ENCODE results near the gene PRAMEF12.
"Not testable (repeated sequence)": the region's sequence is repeated elsewhere in the genome, so short reads cannot be mapped to it uniquely, and the experiment has no call there.

Gene PRAMEF12

DNA sequence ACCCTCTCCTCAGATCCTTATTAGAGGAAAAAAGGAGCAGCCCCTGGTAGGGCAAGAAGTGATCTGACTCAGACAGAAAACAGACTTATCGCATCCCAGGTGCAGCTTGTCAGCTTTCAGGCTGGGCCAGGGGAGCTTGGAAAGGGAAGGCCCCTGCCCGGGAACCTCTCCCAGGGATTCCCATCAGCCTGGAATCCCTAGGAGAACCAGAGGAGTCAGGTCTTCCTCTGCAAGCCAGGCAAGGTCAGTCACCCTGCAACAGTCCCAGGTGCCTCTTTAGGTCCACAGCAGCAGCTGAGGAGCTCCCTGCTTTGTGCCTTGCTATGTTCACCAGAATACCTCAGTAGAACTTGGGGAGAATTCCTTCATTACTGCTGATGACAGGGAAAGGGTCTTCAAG lies 2.9 kb upstream of the PRAMEF12 start:
- no peak for DNase-seq (ENCODE audit: low read depth in 2 of 2, low spot score in 1 of 2)

- no peak for DNase-seq (ENCODE audit: low read depth in 2 of 2, low spot score in 1 of 2)
Observed at GRCh38 chr1:12771186-12771585, 2.4 kb upstream of the PRAMEF12 start.

- no peak for DNase-seq (ENCODE audit: low read depth in 2 of 2, low spot score in 1 of 2)
Observed at GRCh38 chr1:12772520-12772919, 1.0 kb upstream of the PRAMEF12 start.

DNA sequence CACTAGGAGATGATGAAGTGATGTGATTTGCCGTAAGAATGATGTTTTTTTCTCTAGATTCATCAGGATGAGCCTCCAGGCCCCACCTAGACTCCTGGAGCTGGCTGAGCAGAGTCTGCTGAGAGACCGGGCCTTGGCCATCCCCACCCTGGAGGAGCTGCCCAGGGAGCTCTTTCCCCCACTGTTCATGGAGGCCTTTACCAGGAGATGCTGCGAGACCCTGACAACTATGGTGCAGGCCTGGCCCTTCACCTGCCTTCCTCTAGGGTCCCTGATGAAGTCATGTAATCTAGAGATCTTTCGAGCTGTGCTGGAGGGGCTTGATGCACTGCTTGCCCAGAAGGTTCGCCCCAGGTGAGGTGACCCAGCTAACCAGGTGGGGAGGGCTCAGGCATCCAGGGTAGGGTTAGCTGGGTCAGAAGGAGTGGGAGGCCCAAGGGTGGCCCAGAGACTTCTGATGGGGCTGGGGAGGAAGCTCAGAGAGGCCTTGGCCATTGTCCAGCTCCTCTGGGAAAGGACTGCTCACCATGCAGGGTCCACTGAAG lies 1.3 kb downstream of the PRAMEF12 start:
- no peak for DNase-seq (ENCODE audit: low read depth in 2 of 2, low spot score in 1 of 2)

GRCh38 chr1:12775443-12775842 lies 1.9 kb downstream of the PRAMEF12 start:
- DNase-seq (ENCODE audit: low read depth in 2 of 2, low spot score in 1 of 2), result no peak

DNA sequence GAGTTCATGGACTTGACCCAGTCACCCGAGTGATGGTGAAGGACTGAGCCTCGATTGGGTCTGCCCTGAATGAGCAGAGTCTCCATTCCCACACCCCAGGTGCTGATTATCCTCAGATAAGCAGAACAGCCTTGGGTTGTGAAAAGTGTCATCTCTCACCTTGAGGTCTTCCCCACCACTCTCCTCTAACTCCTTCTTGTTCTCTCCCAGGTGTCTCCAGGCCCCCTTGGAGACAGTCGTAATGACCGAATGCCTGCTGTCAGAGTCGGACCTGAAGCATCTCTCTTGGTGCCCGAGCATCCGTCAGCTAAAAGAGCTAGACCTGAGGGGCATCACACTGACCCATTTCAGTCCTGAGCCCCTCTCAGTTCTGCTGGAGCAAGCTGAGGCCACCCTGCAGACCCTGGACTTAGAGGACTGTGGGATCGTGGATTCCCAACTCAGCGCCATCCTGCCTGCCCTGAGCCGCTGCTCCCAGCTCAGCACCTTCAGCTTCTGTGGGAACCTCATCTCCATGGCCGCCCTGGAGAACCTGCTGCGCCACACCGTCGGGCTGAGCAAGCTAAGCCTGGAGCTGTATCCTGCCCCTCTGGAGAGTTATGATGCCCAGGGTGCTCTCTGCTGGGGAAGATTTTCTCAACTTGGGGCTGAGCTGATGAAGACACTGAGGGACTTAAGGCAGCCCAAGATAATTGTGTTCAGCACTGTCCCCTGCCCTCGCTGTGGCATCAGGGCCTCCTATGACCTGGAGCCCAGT lies 3.4 kb downstream of the PRAMEF12 start:
- DNase-seq (ENCODE audit: low read depth in 2 of 2, low spot score in 1 of 2), result no peak

GRCh38 chr1:12778061-12778460 lies 4.5 kb downstream of the PRAMEF12 start:
- no peak for DNase-seq (ENCODE audit: low read depth in 2 of 2, low spot score in 1 of 2)

- no peak for DNase-seq (ENCODE audit: low read depth in 2 of 2, low spot score in 1 of 2)
Observed at GRCh38 chr1:12778907-12779306, 5.4 kb downstream of the PRAMEF12 start.

DNA sequence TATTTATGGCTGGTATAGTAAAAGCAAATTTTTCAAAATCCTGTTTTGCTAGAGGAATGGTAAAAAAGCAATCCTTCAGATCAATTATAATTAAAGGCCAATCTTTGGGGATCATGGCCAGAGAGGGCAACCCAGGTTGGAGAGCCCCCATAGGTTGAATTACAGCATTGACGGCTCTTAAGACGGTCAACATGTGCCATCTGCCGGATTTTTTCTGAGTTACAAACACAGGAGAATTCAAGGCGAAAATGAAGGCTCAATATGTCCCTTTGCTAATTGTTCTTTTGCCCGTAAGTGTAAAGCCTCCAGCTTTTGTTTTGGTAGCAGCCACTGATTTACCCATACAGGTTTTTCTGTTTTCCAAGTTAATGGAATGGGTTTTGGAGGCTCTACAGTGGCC lies 8.0 kb downstream of the PRAMEF12 start:
- DNase-seq (ENCODE audit: low read depth in 2 of 2, low spot score in 1 of 2), result not testable (repeated sequence)

DNA sequence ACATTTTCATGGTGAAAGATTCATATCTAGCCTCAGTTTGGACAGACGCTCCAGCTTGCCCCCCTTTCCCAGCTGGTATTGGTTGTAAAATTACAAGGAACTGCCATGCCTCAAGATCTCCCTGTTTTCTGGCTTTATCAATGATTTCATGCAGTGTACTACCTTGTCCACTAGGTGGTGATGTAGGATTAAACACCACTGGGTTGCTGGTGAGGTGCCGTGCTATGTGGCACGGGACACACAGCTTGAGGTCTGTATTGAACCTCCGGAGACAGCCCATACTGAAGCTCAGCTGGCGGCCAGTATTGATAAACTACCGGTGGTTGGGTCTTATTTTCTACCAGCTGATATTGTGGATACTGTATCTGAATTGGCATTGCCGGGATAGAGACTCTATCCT lies 10.2 kb downstream of the PRAMEF12 start:
- not testable (repeated sequence) for DNase-seq (ENCODE audit: low read depth in 2 of 2, low spot score in 1 of 2)

- DNase-seq (ENCODE audit: low read depth in 2 of 2, low spot score in 1 of 2), result not testable (repeated sequence)
Observed at GRCh38 chr1:12784729-12785128, 11.2 kb downstream of the PRAMEF12 start.

DNA sequence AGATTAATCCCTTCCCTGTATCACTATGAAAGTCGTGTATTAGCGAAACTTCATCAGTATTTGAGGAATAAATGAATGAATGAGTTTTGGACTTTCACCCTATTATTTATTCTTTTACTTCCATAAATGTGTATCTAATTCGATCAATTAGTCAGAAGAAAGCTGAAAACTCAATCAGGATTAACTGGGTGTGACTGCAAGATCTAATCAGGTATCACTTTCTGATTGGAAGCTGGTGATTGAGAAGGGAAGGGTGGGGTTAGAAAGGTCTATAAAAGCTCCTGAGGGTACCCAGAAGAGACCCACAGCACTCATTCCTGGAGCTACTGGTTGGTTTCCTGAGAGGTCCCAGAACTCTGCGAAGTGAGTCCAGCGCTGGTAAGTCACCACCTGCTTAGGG lies 17.6 kb downstream of the PRAMEF12 start, which contains the start of gene PRAMEF1:
Gene PRAMEF1 (plus strand): TSS at position 301 of the 400 bp plus-strand sequence. CDS start 1,831 bp downstream, outside the sequence.
- DNase-seq (ENCODE audit: low read depth in 2 of 2, low spot score in 1 of 2), result not testable (repeated sequence)

- no peak for DNase-seq (ENCODE audit: low read depth in 2 of 2, low spot score in 1 of 2)
Observed at GRCh38 chr1:12798911-12799310, 25.4 kb downstream of the PRAMEF12 start.

DNA sequence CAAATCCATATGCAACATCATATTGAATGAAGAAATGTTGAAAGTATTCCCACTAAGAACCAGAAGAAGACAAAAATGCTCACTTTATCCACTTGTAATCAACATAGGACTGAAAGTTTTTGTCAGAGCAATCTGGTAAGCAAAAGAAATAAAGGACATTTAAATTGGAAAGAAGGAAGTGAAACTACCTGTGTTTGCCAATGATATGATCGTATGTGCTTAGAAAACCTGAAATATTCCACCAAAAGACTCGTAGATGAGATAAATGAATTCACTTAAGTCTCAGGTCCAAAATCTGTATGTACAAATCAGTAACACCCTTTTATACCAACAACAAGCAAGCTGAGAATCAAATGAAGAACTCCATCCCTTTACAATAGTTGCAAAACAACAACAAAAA lies 26.2 kb downstream of the PRAMEF12 start:
- DNase-seq (ENCODE audit: low read depth in 2 of 2, low spot score in 1 of 2), result no peak

DNA sequence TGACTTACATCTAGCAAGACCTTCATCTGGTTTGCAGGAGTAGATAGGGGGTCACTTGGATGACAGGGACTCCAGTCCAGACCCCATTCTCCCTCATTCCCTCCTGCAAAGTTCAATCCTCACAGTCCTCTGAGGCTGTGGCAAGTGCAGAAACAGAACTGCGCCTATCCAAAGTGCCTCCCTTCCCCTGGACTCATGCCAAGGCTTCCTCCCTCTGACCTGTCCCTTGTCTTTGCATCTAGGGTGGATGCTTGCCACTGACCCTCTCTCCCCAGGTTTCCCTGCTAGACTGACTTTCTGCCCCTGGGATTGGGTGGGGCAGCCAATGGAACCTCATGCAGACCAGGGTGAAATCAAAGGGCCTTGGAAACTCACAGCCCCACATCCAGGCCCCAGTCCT lies 36.4 kb downstream of the PRAMEF12 start:
- DNase-seq (ENCODE audit: low read depth in 2 of 2, low spot score in 1 of 2), result no peak

DNA sequence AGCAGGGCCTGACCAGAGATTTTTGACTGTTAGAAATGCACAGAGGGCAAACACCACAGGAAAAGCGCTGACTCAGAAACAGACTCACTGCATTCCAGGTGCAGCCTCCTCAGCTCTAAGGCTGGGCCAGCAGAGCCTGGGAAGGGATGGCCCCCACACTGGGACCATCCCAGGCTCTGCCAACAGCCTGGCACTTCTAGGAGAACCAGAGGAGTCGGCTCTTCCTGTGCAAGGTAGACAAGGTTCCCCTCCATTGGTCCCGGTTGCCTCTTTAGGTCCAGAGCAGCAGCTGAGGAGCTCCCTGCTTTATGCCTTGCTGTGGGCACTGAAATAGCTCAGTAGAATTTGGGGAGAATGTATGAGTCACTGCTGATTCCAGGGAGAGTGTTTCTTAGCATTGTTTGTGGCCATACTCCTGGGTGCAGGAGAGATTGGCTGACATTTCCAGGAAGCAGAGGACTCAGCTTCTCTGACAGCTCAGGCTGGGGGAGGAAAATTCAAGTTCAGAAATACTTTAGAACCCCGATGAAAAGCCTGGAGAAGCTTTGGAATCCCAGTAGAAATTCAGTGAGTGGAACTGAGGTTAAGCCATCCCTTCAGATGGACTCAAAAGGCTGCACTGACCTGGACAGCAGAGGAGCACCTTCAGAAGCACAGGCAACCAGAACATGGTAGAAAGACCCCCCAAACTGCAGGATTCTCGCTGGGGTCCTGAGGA lies 37.3 kb downstream of the PRAMEF12 start:
- DNase-seq (ENCODE audit: low read depth in 2 of 2, low spot score in 1 of 2), result no peak

- DNase-seq (ENCODE audit: low read depth in 2 of 2, low spot score in 1 of 2), result no peak
Observed at GRCh38 chr1:12811409-12811784, 37.9 kb downstream of the PRAMEF12 start.

GRCh38 chr1:12819061-12819460 lies 45.5 kb downstream of the PRAMEF12 start:
- DNase-seq (ENCODE audit: low read depth in 2 of 2, low spot score in 1 of 2), result not testable (repeated sequence)
